Camera-type eye (tissue), 1 donor: ENCODE data around the gene PIGA. TPM values are rescaled to one million over a fixed set of nuclear protein-coding genes. Genes with fewer than 3 reads are reported as not detected.

Experiments
- total RNA-seq: library from RNA; depleted of rRNA; stranded (reverse); fragments of >200 nt; gene quantifications from one replicate; pipeline ENCODE4 v1.2.3, GENCODE V29; 2014

Gene PIGA
- total RNA-seq, result 20.7 TPM

GRCh38 chrX:15335135-15336022 is at the start of gene PIGA:
PIGA (minus strand) TSS chrX:15335523; CDS start chrX:15331930, 3,593 bp downstream.

GRCh38 chrX:15384304-15384703 is 49.0 kb upstream of the PIGA start, which contains the start of gene VEGFD:
VEGFD (minus strand) TSS chrX:15384413; CDS start chrX:15383946, 467 bp downstream.

DNA sequence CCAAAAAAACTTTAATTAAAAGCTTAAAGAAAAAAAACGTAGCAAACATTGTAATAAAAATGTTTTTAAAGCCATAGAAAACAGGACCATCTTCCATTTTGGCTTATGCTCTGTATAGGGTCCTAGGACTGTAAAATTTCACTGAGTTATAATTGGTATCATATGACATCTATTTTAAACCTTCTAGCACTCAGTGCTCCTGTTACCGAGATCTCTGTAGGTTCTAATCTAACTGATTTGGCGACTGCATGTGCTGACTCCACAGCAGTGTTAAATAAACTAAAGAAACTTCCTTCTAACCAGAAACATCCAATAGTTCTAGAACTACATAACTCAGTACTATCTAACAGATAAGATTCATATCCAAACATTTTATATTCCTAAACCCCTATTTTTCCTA is 19.8 kb downstream of the PIGA start, which contains the start of gene ASB11:
ASB11 (minus strand) TSS at position 132 of the 400 bp plus-strand sequence; CDS start at position 97, 35 bp downstream.

GRCh38 chrX:15269618-15270521 is 65.5 kb downstream of the PIGA start, which contains the start of gene ASB9:
ASB9 (minus strand) TSS chrX:15270083; CDS start chrX:15269874, 209 bp downstream.

Other genes with a start within 250 kb of the PIGA start
- gene ASB9, start 65.4 kb downstream of the PIGA start, total RNA-seq, result 5.3 TPM
- gene ASB11, start 19.9 kb downstream of the PIGA start, total RNA-seq, result 2.0 TPM
- gene VEGFD, start 48.9 kb upstream of the PIGA start, total RNA-seq, result 0.38 TPM
- gene PIR, start 157.8 kb upstream of the PIGA start, total RNA-seq, result 4.3 TPM
- 1.7 TPM for gene BMX, start 165.3 kb upstream of the PIGA start, total RNA-seq